ENCODE results near the gene DENND1A.
"Not testable (repeated sequence)": the region's sequence is repeated elsewhere in the genome, so short reads cannot be mapped to it uniquely, and the experiment has no call there.

DENND1A gene

DNA sequence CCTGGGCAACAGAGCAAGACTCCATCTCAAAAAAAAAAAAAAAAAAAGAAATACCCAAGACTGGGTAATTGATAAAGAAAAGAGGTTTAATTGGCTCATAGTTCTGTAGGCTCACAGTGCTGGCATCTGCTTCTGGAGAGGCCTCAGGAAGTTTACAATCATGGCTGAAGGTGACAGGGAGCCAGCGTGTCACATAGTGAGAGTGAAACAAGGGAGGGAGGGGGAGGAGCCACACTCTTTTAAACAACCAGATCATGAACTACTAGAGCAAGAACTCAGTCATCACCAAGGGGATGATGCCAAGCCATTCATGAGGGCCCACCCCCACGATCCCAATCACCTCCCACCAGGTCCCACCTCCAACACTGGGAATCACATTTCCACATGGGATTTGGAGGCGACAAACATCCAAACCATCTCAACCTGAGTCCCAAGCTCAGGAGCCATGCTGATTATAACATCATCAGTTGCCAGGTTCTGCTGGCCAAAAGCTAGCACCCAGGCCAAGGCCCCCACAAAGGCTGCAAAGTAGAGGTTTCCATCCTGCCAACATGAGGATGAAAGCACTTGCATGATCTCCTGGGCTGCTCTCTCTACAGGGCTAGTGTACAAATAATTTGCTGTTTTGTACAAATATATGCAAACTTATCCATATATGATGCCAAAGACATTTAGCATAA lies 15.3 kb downstream of the DENND1A start:
- DNase-seq (ENCODE audit: low spot score) = no peak

DNA sequence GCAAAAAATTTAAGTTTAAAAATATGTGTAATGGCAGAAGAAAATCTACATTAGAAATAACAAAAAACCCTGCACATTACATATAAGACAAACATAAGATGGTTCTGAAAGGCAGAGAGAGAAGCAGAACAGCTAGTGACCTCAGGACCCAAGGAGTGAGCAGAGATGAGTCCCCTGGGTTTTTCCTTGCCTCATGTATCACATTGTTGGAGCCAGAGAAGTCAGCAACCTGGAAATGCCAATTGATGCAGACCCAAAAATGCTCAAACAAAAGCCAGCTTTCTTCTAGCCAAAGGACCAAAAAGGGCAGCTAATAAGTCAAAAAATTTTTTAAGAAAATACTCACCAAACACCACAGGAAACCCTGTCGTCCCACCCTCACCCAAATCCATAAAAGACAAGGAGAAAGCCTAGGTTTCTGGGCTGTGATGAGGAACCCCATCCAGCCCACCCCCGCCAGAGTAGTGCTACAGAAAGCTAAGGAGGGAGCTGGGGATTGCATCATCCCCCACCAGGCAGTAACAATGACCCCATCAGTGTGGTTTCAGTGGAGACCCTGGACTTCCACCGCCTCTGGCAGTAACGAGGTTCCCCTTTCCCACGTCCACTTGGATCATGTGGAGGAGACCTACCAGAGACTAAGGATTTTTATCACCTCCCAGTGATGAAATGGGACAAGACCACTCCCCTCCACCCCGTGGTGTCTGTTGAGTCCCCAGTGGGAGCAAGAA lies 17.6 kb downstream of the DENND1A start:
- DNase-seq (ENCODE audit: low spot score) = no peak

DNA sequence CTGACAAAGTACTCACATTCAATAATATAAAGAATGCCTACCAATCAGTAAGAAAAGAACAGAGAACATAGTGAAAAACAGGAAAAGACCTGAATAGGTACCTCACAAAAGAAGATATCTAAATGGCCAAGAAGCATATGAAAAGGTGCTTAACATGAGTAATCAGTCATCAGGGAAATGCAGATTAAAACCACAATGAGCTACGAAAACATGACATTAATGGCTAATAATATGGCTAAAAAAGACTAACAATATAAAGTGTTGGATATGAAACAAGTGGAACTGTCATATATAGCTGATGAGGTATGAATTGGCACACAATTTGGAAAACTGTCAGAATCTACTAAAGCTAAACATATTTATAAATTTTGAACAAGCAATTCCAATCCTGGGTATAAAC lies 18.9 kb downstream of the DENND1A start:
- no peak for DNase-seq (ENCODE audit: low spot score)

DNA sequence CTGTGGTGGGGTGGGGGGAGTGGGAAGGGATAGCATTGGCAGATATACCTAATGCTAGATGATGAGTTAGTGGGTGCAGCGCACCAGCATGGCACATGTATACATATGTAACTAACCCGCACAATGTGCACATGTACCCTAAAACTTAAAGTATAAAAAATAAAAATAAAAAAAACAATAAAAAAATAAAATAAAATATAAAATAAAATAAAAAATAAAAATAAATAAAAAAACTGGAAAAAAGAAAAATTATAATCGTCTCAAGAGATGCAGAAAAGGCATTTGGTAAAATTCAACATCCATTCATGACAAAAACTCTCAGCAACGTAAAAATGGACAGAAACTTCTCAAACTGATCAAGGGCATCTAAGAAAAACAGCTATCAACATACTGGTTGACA lies 20.7 kb downstream of the DENND1A start:
- DNase-seq (ENCODE audit: low spot score) = not testable (repeated sequence)

DNA sequence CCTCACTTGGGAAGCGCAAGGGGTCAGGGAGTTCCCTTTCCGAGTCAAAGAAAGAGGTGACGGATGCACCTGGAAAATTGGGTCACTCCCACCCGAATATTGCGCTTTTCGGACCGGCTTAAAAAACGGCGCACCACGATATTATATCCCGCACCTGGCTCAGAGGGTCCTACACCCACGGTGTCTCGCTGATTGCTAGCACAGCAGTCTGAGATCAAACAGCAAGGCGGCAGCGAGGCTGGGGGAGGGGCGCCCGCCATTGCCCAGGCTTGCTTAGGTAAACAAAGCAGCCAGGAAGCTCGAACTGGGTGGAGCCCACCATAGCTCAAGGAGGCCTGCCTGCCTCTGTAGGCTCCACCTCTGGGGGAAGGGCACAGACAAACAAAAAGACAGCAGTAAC lies 26.4 kb downstream of the DENND1A start:
- DNase-seq (ENCODE audit: low spot score) = not testable (repeated sequence)

DNA sequence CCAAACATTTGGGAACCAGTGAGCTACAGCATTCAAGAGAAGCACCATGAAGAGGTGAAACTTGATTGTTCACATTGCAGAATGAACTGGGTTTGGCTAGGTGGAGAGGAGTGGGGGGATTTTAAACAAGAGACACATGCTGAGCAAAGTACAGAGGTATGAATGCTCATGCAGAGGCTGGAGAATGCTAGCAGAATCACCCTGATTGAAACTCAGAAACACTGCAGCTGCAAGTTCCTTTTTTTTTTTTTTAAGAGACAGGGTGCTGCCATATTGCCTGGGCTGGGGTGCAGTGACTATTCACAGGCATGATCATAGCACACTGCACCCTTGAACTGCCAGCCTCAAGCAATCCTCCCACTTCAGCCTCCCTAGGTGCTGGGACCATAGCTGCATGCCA lies 35.1 kb downstream of the DENND1A start:
- no peak for DNase-seq (ENCODE audit: low spot score)

DNA sequence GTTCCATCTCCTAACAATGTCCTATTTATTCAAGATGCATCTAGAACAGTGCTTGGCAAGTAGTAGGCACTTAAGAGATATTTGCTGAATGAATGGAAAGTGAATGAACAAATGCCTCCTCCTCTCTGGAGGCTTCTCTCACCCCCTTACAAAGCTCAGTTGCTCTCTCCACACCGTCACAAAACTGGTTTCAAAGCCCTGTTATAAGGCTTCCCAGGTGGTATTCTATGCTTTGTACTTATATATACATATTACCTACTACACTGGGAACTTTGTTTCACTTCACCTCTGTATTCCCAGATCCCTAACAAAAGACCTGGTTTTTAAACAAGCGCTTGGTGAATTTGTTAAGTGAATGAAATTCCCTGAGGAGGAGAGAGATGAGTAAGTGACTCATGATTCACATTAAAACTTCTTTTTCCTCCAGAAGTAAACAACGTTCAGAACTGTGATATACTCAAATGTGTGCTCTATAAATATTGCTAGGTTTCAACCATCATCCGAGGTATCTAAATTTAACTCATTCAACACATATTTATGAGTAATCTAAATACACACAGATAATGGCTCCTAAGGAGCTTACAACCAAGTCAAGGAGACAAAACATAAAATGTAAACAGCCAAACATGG lies 36.0 kb downstream of the DENND1A start:
- no peak for DNase-seq (ENCODE audit: low spot score)

DNA sequence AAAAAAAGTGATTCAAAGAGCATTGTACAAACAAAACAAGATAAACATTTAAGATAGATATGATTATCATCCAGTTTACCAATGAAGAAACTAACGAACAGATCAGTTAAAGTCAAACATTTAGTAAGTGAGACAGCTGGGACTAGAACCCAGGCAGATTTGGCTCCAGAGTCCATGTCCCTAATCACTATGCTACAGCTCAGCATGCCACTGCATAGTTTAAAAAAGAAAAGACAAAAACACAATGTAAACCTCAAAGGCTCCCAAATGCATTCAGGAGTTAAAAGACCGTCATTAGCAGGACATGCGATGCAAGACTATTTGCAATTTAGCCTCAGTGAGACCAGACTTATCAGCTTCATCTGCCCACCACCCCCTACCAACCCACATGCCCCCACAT lies 36.8 kb downstream of the DENND1A start:
- DNase-seq (ENCODE audit: low spot score) = no peak

DNA sequence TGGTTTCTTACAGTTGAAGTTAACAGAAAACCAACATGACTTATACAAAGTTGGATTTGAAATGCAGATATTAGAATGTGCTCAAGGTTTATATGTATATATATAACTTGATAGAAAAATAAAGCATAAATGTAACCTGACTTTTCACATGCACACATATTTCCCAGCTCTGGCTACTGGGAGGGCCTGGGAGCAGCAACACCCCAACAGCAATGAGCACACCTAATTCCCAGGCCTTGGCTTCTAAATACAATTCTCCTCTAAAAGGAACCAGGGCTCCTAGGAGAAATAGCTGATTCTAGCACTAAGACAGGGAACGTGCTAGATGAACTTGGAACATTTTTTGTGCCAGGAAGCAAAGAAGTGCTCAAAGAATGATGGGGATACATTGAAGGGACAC lies 42.1 kb downstream of the DENND1A start:
- DNase-seq (ENCODE audit: low spot score) = no peak

DNA sequence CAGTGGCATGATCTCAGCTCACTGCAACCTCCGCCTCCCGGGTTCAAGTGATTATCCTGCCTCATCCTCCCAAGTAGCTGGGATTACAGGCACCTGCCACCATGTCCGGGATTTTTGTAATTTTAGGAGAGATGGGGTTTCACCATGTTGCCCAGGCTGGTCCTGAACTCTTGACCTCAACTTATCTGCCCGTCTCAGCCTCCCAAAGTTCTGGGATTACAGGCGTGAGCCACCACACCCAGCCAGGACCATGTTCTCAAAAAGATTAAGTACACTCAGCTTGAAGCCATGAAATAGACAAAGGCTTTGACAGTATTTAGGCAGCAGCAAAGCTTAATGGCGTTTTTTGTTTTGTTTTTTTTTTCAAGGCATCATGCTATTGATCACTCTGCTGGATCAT lies 44.1 kb downstream of the DENND1A start:
- DNase-seq (ENCODE audit: low spot score) = not testable (repeated sequence)

DNA sequence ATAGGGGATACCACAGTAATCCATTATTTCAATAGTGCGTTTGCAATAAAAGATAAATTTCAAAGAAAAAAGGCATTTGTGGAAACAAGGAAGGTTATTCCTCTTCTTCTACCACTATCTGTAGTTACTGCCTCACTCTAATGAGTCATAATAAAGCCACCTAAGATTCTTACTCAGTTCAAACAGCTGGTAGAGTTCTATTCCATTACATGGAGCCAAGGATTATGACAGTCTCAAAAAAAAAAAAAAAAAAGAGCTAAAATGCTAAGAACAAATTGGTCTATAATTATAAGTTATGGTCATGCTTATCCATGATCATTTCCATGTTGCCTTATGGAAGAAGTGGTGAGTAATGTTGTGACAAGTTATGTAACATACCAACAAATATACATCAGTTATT lies 46.3 kb downstream of the DENND1A start:
- DNase-seq (ENCODE audit: low spot score) = no peak

DNA sequence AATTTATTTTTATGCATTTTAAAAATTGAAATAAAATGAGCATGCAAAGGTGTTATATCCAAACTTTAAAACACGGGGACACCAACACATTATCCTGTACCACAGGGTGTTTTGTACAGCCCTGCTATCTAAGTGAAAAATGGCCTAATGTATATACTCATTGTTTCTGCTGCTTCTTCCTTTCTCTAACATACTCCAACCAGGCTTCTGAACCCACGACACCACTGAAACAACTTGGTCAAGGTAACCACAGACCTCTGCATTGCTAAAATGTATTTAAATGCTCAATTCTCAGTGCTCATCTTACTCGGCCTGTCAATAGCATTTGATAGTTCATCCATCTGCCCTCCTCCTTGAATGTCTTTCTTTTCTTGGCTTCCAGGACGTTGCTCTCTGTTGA lies 48.3 kb downstream of the DENND1A start:
- DNase-seq (ENCODE audit: low spot score) = no peak

DNA sequence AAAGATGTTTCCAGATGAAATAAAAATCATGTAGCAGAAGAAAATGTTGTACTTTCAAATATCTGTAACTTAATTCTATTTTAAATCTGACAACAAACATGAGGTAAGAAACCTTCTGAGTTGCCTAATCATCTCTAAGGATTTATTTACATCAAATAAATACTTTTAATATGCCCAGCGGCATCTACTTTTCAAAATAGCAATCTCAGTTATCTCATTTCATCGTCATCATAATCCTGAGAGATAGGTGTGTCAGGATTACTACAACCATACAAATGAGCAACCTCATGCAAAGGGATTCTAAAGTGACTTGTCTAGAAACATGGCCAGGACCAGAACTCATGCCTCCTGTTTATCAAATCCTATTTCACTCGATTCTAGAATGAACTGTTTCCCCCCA lies 49.5 kb downstream of the DENND1A start:
- DNase-seq (ENCODE audit: low spot score) = no peak

DNA sequence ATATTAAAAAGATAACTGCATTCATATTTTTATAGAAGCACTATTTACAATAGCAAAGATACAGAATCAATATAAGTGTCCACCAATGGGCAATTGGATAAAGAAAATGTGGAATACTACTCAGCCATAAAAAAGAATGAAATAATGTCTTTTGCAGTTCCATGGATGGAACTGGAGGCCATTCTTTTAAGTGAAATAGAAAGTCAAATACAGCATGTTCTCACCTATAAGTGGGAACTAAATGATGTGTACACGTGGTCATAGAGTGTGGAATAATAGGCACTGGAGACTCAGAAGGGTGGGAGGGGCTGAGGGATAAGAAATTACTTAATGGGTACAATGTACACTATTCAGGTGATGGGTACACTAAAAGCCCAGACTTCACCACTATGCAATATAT lies 53.2 kb downstream of the DENND1A start:
- DNase-seq (ENCODE audit: low spot score) = no peak

DNA sequence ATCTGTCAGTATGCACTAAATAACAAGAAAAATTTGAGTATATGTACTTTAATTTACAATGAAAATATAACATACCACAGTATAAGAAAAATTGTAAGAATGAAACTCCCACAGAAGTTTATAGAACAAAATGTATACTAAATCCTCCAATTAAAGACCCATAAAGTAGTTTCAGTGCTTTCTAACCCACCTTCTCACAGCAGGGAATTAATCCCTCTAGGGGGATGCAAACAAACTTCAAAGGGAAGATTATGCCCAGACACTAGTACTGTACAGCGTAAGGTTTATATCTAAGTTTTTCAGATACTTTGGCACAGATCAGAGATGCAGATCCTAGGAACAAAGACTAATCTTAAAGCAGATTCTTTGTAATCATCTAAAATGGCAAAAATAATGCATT lies 57.2 kb downstream of the DENND1A start:
- no peak for DNase-seq (ENCODE audit: low spot score)

DNA sequence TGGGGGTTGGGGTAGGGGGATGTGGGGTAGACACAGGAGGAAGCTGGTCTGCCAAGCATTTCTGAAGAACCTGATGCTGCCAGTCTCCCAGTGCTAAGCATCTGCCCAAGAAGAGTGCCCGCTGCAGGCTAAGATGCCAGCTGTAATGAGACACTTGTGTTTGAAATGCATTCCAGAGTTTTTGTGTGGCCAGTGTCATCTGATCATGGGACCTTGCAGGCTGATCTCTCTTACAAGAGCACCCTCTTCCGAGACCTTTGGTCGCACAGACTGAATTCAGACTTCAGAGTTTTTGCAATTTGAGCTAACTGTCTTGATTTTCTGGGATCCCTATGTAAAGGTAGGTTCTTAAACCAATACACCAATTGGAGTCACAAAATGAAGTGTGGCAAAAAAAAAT lies 58.1 kb downstream of the DENND1A start:
- no peak for DNase-seq (ENCODE audit: low spot score)

DNA sequence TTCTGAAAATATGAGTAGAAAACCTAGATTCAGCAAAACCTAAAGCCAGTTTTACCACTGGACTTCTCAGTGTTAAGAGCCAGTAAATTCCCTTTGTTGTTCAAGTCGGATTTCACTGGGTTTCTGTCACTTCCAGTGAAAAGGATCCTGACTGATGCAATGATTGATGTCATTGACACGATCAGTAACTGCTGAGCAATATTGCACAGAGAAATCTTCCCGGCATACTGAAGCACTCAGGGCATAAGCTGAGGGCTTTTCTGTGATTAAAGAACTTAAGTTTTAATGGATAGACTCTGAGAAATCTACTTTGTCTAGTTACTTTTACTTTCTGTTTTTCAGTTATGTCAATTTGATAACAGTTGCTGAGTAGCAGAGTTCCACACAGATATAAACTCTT lies 61.9 kb downstream of the DENND1A start:
- DNase-seq (ENCODE audit: low spot score) = no peak

DNA sequence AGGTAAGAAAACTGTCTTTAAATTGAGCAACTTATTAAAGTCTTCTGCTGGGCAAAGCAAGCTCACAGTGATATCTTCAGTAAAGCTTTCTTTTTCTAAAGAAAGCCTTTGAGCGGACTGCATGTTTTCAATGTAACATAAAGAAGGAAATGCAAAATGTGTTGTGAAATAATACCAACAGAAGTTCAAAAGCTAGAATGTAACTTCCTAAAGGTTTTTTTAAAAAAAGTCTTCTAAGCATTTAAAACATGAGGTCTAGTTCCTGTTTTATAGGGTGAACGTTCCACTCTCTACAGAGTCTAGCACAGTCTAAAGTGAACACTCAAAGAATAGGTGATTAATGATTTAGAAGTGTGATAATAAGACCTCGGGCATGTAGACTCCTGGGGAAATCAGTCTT lies 62.9 kb downstream of the DENND1A start:
- DNase-seq (ENCODE audit: low spot score) = no peak

DNA sequence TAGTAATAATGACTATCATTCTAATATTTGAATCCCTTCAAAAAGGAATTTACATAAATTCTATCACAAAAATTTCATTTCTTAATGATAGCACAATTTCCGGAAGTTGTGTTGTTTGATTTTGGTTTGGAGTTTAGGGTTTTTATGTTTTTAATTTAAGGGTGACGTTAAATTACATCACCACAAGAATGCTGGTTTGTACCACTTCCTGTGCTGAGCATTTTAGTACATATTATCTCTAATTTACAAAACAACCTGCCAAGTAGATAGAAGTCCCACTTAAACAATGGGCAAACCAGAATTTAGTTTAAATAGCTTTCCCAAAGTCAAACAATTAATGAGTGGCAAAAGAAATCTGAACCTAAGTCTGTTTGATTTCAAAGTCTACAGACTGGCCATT lies 63.4 kb downstream of the DENND1A start:
- DNase-seq (ENCODE audit: low spot score) = no peak

DNA sequence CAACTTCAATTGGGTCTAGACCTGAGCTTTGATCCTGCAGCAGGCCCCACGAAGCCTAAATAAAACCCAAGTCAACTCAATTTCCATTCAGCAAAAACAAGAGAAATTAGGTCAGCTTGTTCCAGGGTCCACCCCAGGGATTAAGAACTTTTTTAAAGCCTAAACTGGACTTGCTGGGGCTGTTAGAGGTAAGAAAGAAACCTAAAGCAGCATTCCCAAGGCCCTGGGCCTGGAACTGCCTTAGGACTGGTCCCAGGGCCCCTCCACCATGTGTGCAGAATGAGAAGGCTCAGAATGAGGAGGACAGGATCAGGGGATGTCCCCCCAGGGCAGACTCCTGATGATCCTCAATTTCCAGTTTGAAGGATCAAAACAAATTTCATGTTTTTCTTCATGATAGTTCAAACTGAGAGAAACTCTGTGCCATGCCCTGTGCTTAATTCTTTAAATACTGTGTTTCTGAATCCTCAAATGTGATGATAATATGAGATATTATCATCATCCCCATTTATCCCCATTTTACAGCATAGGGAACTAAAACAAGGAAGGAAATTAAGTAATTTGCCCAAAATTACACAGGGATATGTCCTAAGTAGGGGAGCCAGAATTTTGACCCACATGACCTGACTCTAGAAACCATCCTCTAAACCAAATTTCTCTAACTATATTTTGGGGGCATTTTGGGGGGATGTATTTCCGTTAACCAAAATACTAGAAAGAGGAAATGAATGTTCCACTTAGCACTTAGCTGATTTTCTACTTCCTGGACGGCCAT lies 64.5 kb downstream of the DENND1A start:
- no peak for DNase-seq (ENCODE audit: low spot score)

DNA sequence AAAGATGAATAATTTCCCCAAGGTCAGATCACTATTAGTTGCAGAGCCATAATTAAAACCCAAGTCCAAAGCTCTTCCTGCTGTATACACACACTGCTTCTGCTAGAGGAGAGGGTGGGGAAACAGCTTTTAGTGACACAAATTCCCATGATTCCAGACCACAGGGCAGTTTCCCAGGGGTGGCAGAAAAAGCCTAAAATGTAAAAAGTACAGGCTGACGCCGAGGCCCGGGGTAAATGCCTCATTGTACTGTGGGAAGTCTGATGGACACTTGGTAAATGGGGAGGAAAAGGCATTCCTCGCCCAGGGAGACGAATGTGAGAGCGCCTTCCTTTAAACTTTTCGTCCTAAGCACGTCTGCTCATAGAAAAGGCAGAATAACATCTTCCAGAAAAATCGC lies 65.7 kb downstream of the DENND1A start:
- no peak for DNase-seq (ENCODE audit: low spot score)

DNA sequence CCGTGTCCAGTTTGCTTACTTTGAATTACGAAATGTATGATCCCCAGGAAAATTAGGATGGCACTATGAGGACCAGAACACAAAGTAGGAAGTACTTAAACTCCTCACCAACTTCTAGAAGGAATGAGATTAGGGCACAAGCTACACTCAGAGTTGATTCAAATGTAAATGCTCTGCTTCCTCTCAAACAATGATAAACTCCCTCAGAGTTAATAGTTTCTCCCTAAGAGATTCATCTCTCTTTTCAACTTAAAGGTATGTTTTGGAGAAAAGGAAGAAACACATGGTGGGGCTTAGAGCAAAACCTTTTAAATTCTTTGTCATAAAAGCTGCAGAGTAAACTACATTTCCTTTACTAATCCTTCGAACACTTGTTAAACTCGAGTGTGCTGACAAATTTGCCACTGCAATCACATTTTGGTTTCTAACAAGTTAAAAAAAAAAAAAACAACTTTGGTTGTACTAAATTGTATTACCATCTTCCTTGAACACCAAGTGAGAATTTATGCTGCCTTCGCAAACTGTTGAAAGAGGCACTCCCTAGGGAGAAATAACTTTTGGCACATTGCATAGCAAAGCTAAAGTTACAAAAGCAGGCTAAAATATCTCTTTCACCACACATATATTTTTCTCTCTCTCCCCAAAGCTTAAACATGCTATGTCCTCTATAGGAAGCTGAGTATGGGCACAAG lies 66.6 kb downstream of the DENND1A start:
- DNase-seq (ENCODE audit: low spot score) = no peak
